CD14-positive monocyte (primary cell): ENCODE measurements around the gene NKAPL. TPM values are rescaled to one million over a fixed set of nuclear protein-coding genes. Genes with fewer than 3 reads are reported as not detected.

Experiments used
- DNase-seq, 3 donors: peaks; one replicate each; pipeline ENCODE4 v3.0.0-alpha.2; 2011 to 2022
- H2AFZ ChIP-seq: 2 replicates; pipeline ENCODE4 v1.6.0; 2012; ENCODE audit warnings: mild to moderate bottlenecking, low read depth, low read length, inconsistent platforms; ENCODE audit not compliant: insufficient read depth, poor library complexity, severe bottlenecking
- H3K27ac ChIP-seq, 2 donors: 1 replicate in 1 of 2; 2 replicates in 1 of 2; pipeline ENCODE4 v1.5.1; 2012 to 2013; ENCODE audit warnings: low read length in 2 of 2, control low read depth in 1 of 2, inconsistent platforms in 1 of 2, low read depth in 1 of 2, mild to moderate bottlenecking in 1 of 2
- H3K27me3 ChIP-seq, 2 donors: one replicate each; pipeline versions ENCODE4 v1.6.0 to v1.6.1; 2011 to 2013; ENCODE audit warnings: low read length in 2 of 2; ENCODE audit not compliant: control insufficient read depth in 2 of 2, insufficient read depth in 2 of 2
- H3K36me3 ChIP-seq, 2 donors: replicated peaks in 1 of 2; 1 replicate in 1 of 2; 2 replicates in 1 of 2; pipeline versions ENCODE4 v1.5.1 to v1.6.1; 2012 to 2013; ENCODE audit warnings: low read length in 2 of 2, control low read depth in 1 of 2, inconsistent platforms in 1 of 2, mild to moderate bottlenecking in 1 of 2; ENCODE audit not compliant: insufficient read depth in 2 of 2, control insufficient read depth in 1 of 2
- H3K4me1 ChIP-seq, 2 donors: 1 replicate in 1 of 2; 2 replicates in 1 of 2; pipeline versions ENCODE4 v1.5.1 to v1.6.1; 2012 to 2013; ENCODE audit warnings: low read length in 2 of 2, control low read depth in 1 of 2, inconsistent platforms in 1 of 2, mild to moderate bottlenecking in 1 of 2, moderate library complexity in 1 of 2; ENCODE audit not compliant: insufficient read depth in 2 of 2, control insufficient read depth in 1 of 2
- H3K4me2 ChIP-seq: replicated peaks from 2 replicates; pipeline ENCODE3; 2012; ENCODE audit warnings: low read length, moderate library complexity, mild to moderate bottlenecking; ENCODE audit not compliant: poor library complexity, severe bottlenecking; ENCODE audit errors: extremely low read depth
- H3K4me3 ChIP-seq, 3 experiments: fragments of 200-600 bp in 1 of 3; sonication (generic) in 1 of 3; replicated peaks in 1 of 3; 1 replicate in 2 of 3; 2 replicates in 1 of 3; pipeline ENCODE4 v1.5.1; 2011 to 2013; ENCODE audit warnings: low read length in 3 of 3, mild to moderate bottlenecking in 3 of 3, control low read depth in 2 of 3, low read depth in 2 of 3, inconsistent platforms in 1 of 3, moderate library complexity in 1 of 3
- H3K79me2 ChIP-seq: 2 replicates; pipeline ENCODE4 v1.6.0; 2012; ENCODE audit warnings: mild to moderate bottlenecking, control low read depth, inconsistent platforms, low read length, moderate library complexity; ENCODE audit not compliant: insufficient read depth
- H3K9ac ChIP-seq: 2 replicates; pipeline ENCODE4 v1.6.0; 2017; ENCODE audit warnings: low read length, mild to moderate bottlenecking; ENCODE audit not compliant: insufficient read depth, poor library complexity, severe bottlenecking
- H3K9me3 ChIP-seq, 2 donors: replicated peaks in 1 of 2; 1 replicate in 1 of 2; 2 replicates in 1 of 2; pipeline versions ENCODE4 v1.5.1 to v1.6.1; 2012 to 2013; ENCODE audit warnings: low read length in 2 of 2, control low read depth in 1 of 2; ENCODE audit not compliant: control insufficient read depth in 1 of 2, insufficient read depth in 1 of 2
- H4K20me1 ChIP-seq: 2 replicates; pipeline ENCODE4 v1.6.0; 2012; ENCODE audit warnings: mild to moderate bottlenecking, low read length, control low read depth, moderate library complexity; ENCODE audit not compliant: insufficient read depth
- H3K27ac Mint-ChIP-seq, 7 donors: one replicate each; pipeline ENCODE4 v1.8.0; 2020; ENCODE audit warnings: mild to moderate bottlenecking in 7 of 7, mixed read lengths in 7 of 7, moderate library complexity in 6 of 7, inconsistent platforms in 2 of 7
- H3K27me3 Mint-ChIP-seq, 3 donors: one replicate each; pipeline ENCODE4 v1.8.0; 2021 to 2022; ENCODE audit warnings: low read depth in 3 of 3, mild to moderate bottlenecking in 3 of 3, mixed read lengths in 3 of 3, moderate library complexity in 3 of 3, inconsistent platforms in 1 of 3
- H3K36me3 Mint-ChIP-seq, 2 donors: one replicate each; pipeline ENCODE4 v1.8.0; 2020; ENCODE audit warnings: mixed read lengths in 2 of 2, inconsistent platforms in 1 of 2, mild to moderate bottlenecking in 1 of 2
- H3K4me1 Mint-ChIP-seq: one replicate; pipeline ENCODE4 v1.8.0; 2020; ENCODE audit warnings: mild to moderate bottlenecking, mixed read lengths
- H3K4me3 Mint-ChIP-seq, 2 donors: one replicate each; pipeline ENCODE4 v1.8.0; 2020; ENCODE audit warnings: mild to moderate bottlenecking in 2 of 2, mixed read lengths in 2 of 2, moderate library complexity in 1 of 2
- H3K9me3 Mint-ChIP-seq, 7 donors: one replicate each; pipeline ENCODE4 v1.8.0; 2020 to 2022; ENCODE audit warnings: mixed read lengths in 7 of 7, mild to moderate bottlenecking in 6 of 7, moderate library complexity in 6 of 7, inconsistent platforms in 2 of 7
- WGBS: methylation state at CpG from one replicate; pipeline ENCODE4 v1.1.5; 2013; ENCODE audit warnings: missing lambda C conversion rate; ENCODE audit not compliant: insufficient coverage; 5-methylcytosine and 5-hydroxymethylcytosine counted together
- intact Hi-C, 2 donors: fragments of 100-400 bp; cut with micrococcal nuclease; formaldehyde crosslinking; loops; one replicate each; pipeline versions ENCODE4 v1.15.0 to v1.15.1; 2023
- polyA minus RNA-seq: library from RNA; depleted of rRNA, polyadenylated mRNA; stranded (reverse); fragments of >200 nt; gene quantifications from 2 replicates; pipeline ENCODE4 v1.2.3, GENCODE V29; 2012
- polyA plus RNA-seq, 3 donors: library from polyadenylated mRNA; depleted of rRNA in 1 of 3; unstranded in 2 of 3; stranded (reverse) in 1 of 3; fragments of 300-500 nt in 2 of 3; fragments of >200 nt in 1 of 3; fragmentation: Illumina TruSeq in 2 of 3; gene quantifications; 1 replicate in 2 of 3; 2 replicates in 1 of 3; pipeline ENCODE4 v1.2.3, GENCODE V29; 2012 to 2021
- total RNA-seq, 12 experiments: library from RNA in 1 of 12; stranded (reverse) in 1 of 12; fragments of 120-200 nt in 1 of 12; gene quantifications; one replicate each; pipeline ENCODE4 v1.2.4 and lab custom pipeline; 2013 to 2026; ENCODE audit warnings: mixed read lengths in 6 of 12, inconsistent platforms in 1 of 12
- TF ChIP-seq, protein P1 (sequence below): fragments of 200-600 bp; IDR thresholded peaks from one replicate; pipeline ENCODE4 v1.8.0; 2022; ENCODE audit warnings: antibody characterized with exemption, mild to moderate bottlenecking

Gene NKAPL
- 0.71 TPM for total RNA-seq (2013)
- polyA plus RNA-seq, result 1 to 10 TPM in 1 of 3 donors, under 1 TPM in 2; 0.12 to 1.1 (median 0.94) TPM
- 0.48 and 0.55 TPM in 2 replicates for polyA minus RNA-seq
- total RNA-seq (lab: John Stamatoyannopoulos, UW), result 0.52 to 2.9 (median 0.93) reads per million in 11 experiments

DNA sequence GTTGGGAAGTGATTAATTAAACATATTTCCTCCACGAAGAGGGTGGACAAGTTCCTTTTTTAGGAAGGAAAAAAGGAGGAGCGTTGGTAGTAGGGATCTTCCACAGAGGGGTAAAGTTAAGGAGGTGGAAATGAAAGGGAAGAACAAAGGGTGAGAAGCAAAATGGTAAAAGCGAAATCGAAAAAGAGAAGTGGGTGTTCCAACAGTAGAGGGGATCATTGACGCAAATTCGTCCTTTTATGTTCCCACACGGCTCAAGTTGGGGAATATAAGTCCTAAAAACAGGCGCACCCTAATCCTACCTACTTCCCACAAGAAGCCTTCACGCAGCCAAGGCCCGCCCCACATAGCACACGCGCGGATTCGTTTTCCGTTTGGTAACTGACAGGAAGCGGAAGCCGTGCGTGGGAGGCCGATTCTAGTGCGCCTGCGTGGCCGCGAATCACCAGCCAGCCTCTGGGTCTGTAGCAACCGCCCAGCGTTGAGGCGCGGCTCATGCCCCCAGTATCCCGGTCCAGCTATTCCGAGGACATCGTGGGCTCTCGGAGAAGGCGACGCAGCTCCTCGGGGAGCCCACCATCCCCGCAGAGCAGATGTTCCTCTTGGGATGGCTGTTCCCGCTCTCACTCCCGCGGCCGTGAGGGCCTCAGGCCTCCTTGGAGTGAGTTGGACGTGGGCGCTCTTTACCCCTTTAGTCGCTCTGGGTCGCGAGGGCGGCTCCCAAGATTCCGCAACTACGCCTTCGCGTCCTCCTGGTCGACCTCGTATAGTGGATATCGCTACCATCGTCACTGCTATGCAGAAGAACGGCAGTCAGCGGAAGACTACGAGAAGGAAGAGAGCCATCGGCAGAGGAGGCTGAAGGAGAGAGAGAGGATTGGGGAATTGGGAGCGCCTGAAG is at the start of gene NKAPL:
Gene NKAPL, plus strand, starts transcription at position 421 of the 901 bp plus-strand sequence. Its CDS starts 75 bp downstream, at position 496.
- Histone ChIP-seq H3K4me3 (peak within 1 kb of the TSS; percentile 32 to 70 (median 63)), H3K9me3 (peaks cover 4 to 16% of the 10 kb centered on the region in 2 donors), H3K27me3 (peaks cover 0 to 2% of the 10 kb centered on the region in 2 donors), H3K4me1 (peaks cover 13 to 18% of the 10 kb centered on the region in 2 donors), H4K20me1 (no peaks in the 10 kb centered on the region), H3K9ac (peak within 1 kb of the TSS; percentile 52), H3K36me3 (no peaks in the 10 kb centered on the region), H3K27ac (peak within 1 kb of the TSS; percentile 46 to 69), H3K79me2 (no peaks in the 10 kb centered on the region), H2AFZ (peak within 1 kb of the TSS; percentile 77), H3K4me2 (peak within 1 kb of the TSS; percentile 64)
- Mint-ChIP-seq H3K36me3 (peaks cover 4% of the 10 kb centered on the region in 2 donors), H3K9me3 (peaks cover 16 to 28% (median 19%) of the 10 kb centered on the region in 7 donors), H3K4me1 (peaks cover 11% of the 10 kb centered on the region), H3K4me3 (peak within 1 kb of the TSS; percentile 66 to 93), H3K27me3 (peaks cover 0 to 9% (median 3%) of the 10 kb centered on the region in 3 donors), H3K27ac (peak within 1 kb of the TSS; percentile 85 to 95 (median 88))
- intact Hi-C loops, result loop anchor here (5.0 to 10.0 kb wide), 2 partner anchors 78 to 124 kb away; partner anchors contain the start of gene ZSCAN31 (in 1 of the 2)
- TF ChIP-seq, protein P1, sequence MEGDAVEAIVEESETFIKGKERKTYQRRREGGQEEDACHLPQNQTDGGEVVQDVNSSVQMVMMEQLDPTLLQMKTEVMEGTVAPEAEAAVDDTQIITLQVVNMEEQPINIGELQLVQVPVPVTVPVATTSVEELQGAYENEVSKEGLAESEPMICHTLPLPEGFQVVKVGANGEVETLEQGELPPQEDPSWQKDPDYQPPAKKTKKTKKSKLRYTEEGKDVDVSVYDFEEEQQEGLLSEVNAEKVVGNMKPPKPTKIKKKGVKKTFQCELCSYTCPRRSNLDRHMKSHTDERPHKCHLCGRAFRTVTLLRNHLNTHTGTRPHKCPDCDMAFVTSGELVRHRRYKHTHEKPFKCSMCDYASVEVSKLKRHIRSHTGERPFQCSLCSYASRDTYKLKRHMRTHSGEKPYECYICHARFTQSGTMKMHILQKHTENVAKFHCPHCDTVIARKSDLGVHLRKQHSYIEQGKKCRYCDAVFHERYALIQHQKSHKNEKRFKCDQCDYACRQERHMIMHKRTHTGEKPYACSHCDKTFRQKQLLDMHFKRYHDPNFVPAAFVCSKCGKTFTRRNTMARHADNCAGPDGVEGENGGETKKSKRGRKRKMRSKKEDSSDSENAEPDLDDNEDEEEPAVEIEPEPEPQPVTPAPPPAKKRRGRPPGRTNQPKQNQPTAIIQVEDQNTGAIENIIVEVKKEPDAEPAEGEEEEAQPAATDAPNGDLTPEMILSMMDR, result no peak
- 47% methylated on average over 45 of the region's 58 CpGs for WGBS
- DNase-seq, result peak; percentile 80 to 91 (median 87)
